ENCODE data around the gene TUBG2.

TUBG2 gene

DNA sequence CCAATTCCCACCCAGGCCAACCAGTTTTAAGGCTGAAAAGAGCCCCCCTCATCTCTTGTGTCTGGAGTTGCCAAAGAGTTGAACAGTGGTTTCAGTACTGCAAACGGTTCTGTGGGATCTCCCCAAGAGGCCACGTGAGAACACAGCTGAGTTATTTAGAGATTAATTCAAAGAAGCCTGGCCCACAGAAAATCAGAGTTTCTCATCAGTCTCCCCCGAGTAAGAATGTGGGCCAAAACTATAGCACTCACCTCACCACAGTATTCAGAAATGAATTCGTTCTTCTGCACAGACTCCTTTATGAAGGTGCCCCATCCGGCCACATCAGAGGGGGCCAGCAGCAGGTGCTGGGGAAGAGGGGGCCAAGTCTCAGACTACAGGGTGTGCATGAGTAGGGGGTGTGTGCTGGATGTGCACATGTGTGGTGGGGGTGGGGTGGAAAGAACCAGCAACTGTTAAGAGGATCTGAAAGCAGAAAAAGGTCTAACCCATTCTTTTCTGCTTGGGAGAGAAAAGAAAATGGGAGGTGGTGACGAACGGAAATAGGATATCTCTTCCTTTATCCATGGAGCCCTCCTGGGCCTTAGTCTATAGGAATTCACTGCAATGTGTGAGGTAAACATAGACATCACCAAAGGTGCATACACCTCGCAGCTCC lies 45.9 kb downstream of the TUBG2 start:
- H3K36me3 ChIP-seq (ENCODE audit: insufficient read depth, low read length), result peaks cover 80% of the 10 kb centered on the region
- no peak overlapping the region for H3K4me3 ChIP-seq (ENCODE audit: low read length)
- 92% methylated on average over 8 of the region's 8 CpGs for WGBS
- H3K27me3 ChIP-seq (ENCODE audit: insufficient read depth, low read length), result no peaks in the 10 kb centered on the region
- no peak overlapping the region for H3K27ac ChIP-seq (ENCODE audit: low read depth, low read length)
- no peaks in the 10 kb centered on the region for H3K9me3 ChIP-seq (ENCODE audit: insufficient read depth, low read depth, low read length)
- H3K4me1 ChIP-seq (ENCODE audit: insufficient read depth, low read length), result no peaks in the 10 kb centered on the region
- H3K9ac ChIP-seq (ENCODE audit: low read depth, low read length), result no peak overlapping the region

DNA sequence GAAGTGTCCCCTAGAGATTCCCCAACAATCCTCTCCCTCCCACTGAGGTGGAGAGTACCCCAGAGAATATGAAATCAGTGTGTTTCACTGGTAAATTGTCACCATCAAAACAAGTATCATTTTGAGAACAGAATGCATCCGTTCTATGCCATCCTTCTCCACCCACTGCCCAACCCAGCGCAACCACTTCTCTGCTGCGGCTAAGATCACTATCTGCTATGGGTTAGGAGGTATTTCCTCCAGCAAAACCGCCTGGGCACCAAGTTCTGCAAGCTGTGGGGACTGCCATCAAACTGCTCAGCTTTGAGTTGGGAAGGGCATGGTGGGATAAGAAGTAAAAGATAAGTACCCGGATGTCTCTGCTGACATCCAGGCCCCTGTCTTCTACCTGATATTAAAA lies 47.6 kb downstream of the TUBG2 start:
- Histone ChIP-seq H3K4me3 (ENCODE audit: low read length) (no peak overlapping the region), H3K9ac (ENCODE audit: low read depth, low read length) (no peak overlapping the region), H3K36me3 (ENCODE audit: insufficient read depth, low read length) (peaks cover 87% of the 10 kb centered on the region), H3K27ac (ENCODE audit: low read depth, low read length) (no peak overlapping the region), H3K4me1 (ENCODE audit: insufficient read depth, low read length) (no peaks in the 10 kb centered on the region), H3K9me3 (ENCODE audit: insufficient read depth, low read depth, low read length) (no peaks in the 10 kb centered on the region), H3K27me3 (ENCODE audit: insufficient read depth, low read length) (no peaks in the 10 kb centered on the region)
- WGBS, result 90% methylated on average over 4 of the region's 5 CpGs

DNA sequence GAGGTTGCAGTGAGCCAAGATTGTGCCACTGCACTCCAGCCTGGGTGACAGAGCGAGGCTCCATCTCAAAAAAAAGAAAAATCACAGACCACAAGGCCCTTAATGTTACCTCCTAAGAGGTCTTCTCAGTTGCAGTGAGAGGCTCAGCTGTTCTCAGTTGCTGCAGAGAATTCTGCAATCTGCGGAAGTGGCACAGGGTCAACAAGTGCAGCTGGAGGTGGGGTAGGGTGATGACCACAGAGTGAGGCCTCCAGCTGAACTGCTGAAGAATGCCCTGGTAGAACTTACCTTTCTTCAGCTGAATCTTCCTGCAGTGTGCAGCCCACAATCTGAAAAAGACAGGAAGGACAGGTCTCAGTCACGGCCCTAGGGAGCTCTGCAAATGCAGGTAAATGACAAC lies 49.5 kb downstream of the TUBG2 start:
- Histone ChIP-seq H3K27me3 (ENCODE audit: insufficient read depth, low read length) (no peaks in the 10 kb centered on the region), H3K27ac (ENCODE audit: low read depth, low read length) (no peak overlapping the region), H3K9me3 (ENCODE audit: insufficient read depth, low read depth, low read length) (no peaks in the 10 kb centered on the region), H3K4me1 (ENCODE audit: insufficient read depth, low read length) (no peaks in the 10 kb centered on the region), H3K4me3 (ENCODE audit: low read length) (no peak overlapping the region), H3K36me3 (ENCODE audit: insufficient read depth, low read length) (peaks cover 87% of the 10 kb centered on the region), H3K9ac (ENCODE audit: low read depth, low read length) (no peak overlapping the region)
- WGBS, result 88% methylated on average over 3 of the region's 3 CpGs

DNA sequence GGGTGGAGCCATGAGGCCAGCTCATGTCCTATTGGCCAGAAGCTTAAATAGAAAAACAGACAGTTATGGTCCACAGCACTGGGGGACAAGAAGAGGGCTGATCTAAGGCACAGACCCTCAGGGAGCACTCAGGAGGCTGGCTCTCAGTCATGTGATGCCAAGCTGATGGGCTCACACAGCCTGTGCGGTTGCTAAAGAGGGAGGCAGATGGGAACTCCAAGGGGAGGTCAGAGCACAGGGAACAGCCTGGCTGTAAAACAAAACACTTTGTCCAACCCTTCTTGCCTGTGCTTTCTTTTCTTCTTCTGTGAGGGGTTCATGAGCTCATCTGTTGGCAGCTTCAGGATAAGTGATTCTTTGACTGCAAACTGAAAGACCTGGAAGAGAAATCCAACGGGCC lies 50.5 kb downstream of the TUBG2 start:
- H3K9me3 ChIP-seq (ENCODE audit: insufficient read depth, low read depth, low read length), result no peaks in the 10 kb centered on the region
- H3K4me3 ChIP-seq (ENCODE audit: low read length), result no peak overlapping the region
- H3K27me3 ChIP-seq (ENCODE audit: insufficient read depth, low read length), result no peaks in the 10 kb centered on the region
- WGBS, result 97% methylated on average over 2 of the region's 2 CpGs
- peaks cover 83% of the 10 kb centered on the region for H3K36me3 ChIP-seq (ENCODE audit: insufficient read depth, low read length)
- no peak overlapping the region for H3K9ac ChIP-seq (ENCODE audit: low read depth, low read length)
- no peak overlapping the region for H3K27ac ChIP-seq (ENCODE audit: low read depth, low read length)
- no peaks in the 10 kb centered on the region for H3K4me1 ChIP-seq (ENCODE audit: insufficient read depth, low read length)
